GM12878 (cell line): ENCODE results near the gene BCL2L12. TPM values are rescaled to one million over a fixed set of nuclear protein-coding genes. Genes with fewer than 3 reads are reported as not detected.

ENCODE experiments used
- ATAC-seq: fragments of 200-7000 bp; cut with Tn5 transposase; 3 replicates; pipeline ENCODE4 v1.9.1; 2020; ENCODE audit warnings: mild to moderate bottlenecking, moderate library complexity
- BruUV-seq: library from RNA; stranded (reverse); fragments of 400-500 nt; replicated peaks from 2 replicates; lab custom pipeline; 2021; lab: Mats Ljungman, UMichigan
- CTCF ChIA-PET: fragments of 300-600 bp; sonication (Branson Sonifier 250); formaldehyde crosslinking; extraction: SDS; loops from one replicate; lab custom pipeline; 2021; ENCODE audit warnings: inconsistent platforms; lab: Yijun Ruan, JAX
- POLR2A ChIA-PET: fragments of 350-600 bp; formaldehyde crosslinking; extraction: SDS; loops from one replicate; lab custom pipeline; 2021; ENCODE audit warnings: inconsistent platforms; lab: Charles Lee
- RAD21 ChIA-PET: fragments of 300-600 bp; sonication (Branson Sonifier 250); formaldehyde crosslinking; loops from one replicate; lab custom pipeline; 2023; ENCODE audit warnings: antibody characterized with exemption; ENCODE audit not compliant: unreplicated experiment; lab: Charles Lee
- SMC1A ChIA-PET: fragments of 300-600 bp; sonication (Branson Sonifier 250); formaldehyde crosslinking; loops from one replicate; lab custom pipeline; 2023; ENCODE audit not compliant: unreplicated experiment, uncharacterized antibody; lab: Charles Lee
- DNase-seq: peaks from one replicate; pipeline ENCODE4 v3.0.0-alpha.2; 2011; ENCODE audit warnings: low read depth, low spot score
- FAIRE-seq: peaks from 3 replicates; lab custom pipeline; 2011; peaks lifted over from hg19 to GRCh38; lab: Jason Lieb, UNC
- H2AFZ ChIP-seq: 2 replicates; pipeline ENCODE4 v1.6.0; 2011; ENCODE audit warnings: low read depth, low read length, control low read depth; ENCODE audit not compliant: control insufficient read depth
- H3K27ac ChIP-seq: 2 replicates; pipeline ENCODE4 v1.5.1; 2011; ENCODE audit warnings: control low read depth; ENCODE audit not compliant: control insufficient read depth, insufficient read depth
- H3K27me3 ChIP-seq, 2 experiments: replicated peaks in 1 of 2; 2 replicates each; pipeline versions ENCODE4 v1.6.0 to v1.6.1; 2011; ENCODE audit warnings: low read length in 1 of 2; ENCODE audit not compliant: control insufficient read depth in 2 of 2, insufficient read depth in 2 of 2
- H3K36me3 ChIP-seq, 2 experiments: 2 replicates each; pipeline ENCODE4 v1.5.1; 2011; ENCODE audit warnings: low read length in 1 of 2; ENCODE audit not compliant: control insufficient read depth in 2 of 2, insufficient read depth in 2 of 2
- H3K4me1 ChIP-seq: 2 replicates; pipeline ENCODE4 v1.6.1; 2011; ENCODE audit warnings: mild to moderate bottlenecking, low read length, moderate library complexity, mixed read lengths; ENCODE audit not compliant: control insufficient read depth, insufficient read depth
- H3K4me2 ChIP-seq: 2 replicates; pipeline ENCODE4 v1.6.0; 2011; ENCODE audit warnings: control low read depth; ENCODE audit not compliant: control insufficient read depth, insufficient read depth
- H3K4me3 ChIP-seq: fragments of 200-600 bp; sonication (generic); 2 replicates; pipeline ENCODE4 v1.5.1; 2016
- H3K79me2 ChIP-seq: 2 replicates; pipeline ENCODE4 v1.6.0; 2011; ENCODE audit warnings: low read length; ENCODE audit not compliant: control insufficient read depth, insufficient read depth
- H3K9ac ChIP-seq: 2 replicates; pipeline ENCODE4 v1.8.0; 2011; ENCODE audit warnings: low read length, control low read depth, mixed read lengths; ENCODE audit not compliant: control insufficient read depth, insufficient read depth
- H3K9me3 ChIP-seq: replicated peaks from 3 replicates; pipeline ENCODE4 v1.5.1; 2011; ENCODE audit warnings: mild to moderate bottlenecking, low read length; ENCODE audit not compliant: control insufficient read depth, insufficient read depth
- H4K20me1 ChIP-seq: 2 replicates; pipeline ENCODE4 v1.6.0; 2011; ENCODE audit not compliant: control insufficient read depth, insufficient read depth
- ATF2 ChIP-seq: IDR thresholded peaks from 2 replicates; pipeline ENCODE4 v1.6.1; 2012; ENCODE audit warnings: low read length, inconsistent platforms
- ATF3 ChIP-seq: IDR thresholded peaks from 2 replicates; pipeline ENCODE4 v1.6.1; 2011; ENCODE audit warnings: low read depth, mild to moderate bottlenecking, low read length, moderate library complexity, borderline replicate concordance; ENCODE audit errors: extremely low read depth
- BCL3 ChIP-seq: IDR thresholded peaks from 2 replicates; pipeline ENCODE4 v1.6.1; 2011; ENCODE audit warnings: borderline replicate concordance, low read depth, mild to moderate bottlenecking, moderate library complexity, low read length; ENCODE audit not compliant: insufficient read depth, poor library complexity, severe bottlenecking
- ESRRA ChIP-seq: IDR thresholded peaks from 2 replicates; pipeline ENCODE4 v1.6.1; 2012; ENCODE audit warnings: mild to moderate bottlenecking, low read length, improper control_type of control experiment
- ETV6 ChIP-seq, 2 experiments: fragments of 450-650 bp in 1 of 2; IDR thresholded peaks in 1 of 2; conservative IDR thresholded peaks in 1 of 2; 2 replicates each; pipeline ENCODE4 v1.6.1; 2014; ENCODE audit warnings: antibody characterized with exemption in 1 of 2, borderline replicate concordance in 1 of 2, low read depth in 1 of 2, mild to moderate bottlenecking in 1 of 2, moderate library complexity in 1 of 2
- HDAC2 ChIP-seq: fragments of 200-600 bp; sonication (generic); IDR thresholded peaks from 2 replicates; pipeline ENCODE4 v1.6.1; 2017
- IRF3 ChIP-seq: fragments of 450-650 bp; IDR thresholded peaks from 2 replicates; pipeline ENCODE4 v1.6.1; 2014; ENCODE audit warnings: mild to moderate bottlenecking
- POLR2A ChIP-seq: IDR thresholded peaks from 2 replicates; pipeline ENCODE4 v1.6.1; 2011; ENCODE audit warnings: low read depth, mild to moderate bottlenecking, low read length
- POLR2AphosphoS2 ChIP-seq: IDR thresholded peaks from 2 replicates; pipeline ENCODE4 v1.6.1; 2011; ENCODE audit warnings: low read depth, mild to moderate bottlenecking, low read length, improper control_type of control experiment, moderate library complexity
- RB1 ChIP-seq: fragments of 450-650 bp; formaldehyde crosslinking; IDR thresholded peaks from 2 replicates; pipeline ENCODE4 v1.6.1; 2017; ENCODE audit warnings: mild to moderate bottlenecking, borderline replicate concordance
- SUZ12 ChIP-seq: fragments of 200-600 bp; sonication (generic); IDR thresholded peaks from one replicate; pipeline ENCODE4 v1.6.1; 2018; ENCODE audit warnings: antibody characterized with exemption, mild to moderate bottlenecking; ENCODE audit not compliant: unreplicated experiment
- ZNF384 ChIP-seq: IDR thresholded peaks from 2 replicates; pipeline ENCODE4 v1.6.1; 2012; ENCODE audit warnings: low read depth, mild to moderate bottlenecking, low read length, improper control_type of control experiment, borderline replicate concordance
- ZNF592 ChIP-seq: fragments of 450-650 bp; IDR thresholded peaks from 2 replicates; pipeline ENCODE4 v1.6.1; 2017; ENCODE audit warnings: mild to moderate bottlenecking, moderate library complexity
- whole genome bisulfite sequencing: methylation state at CpG from one replicate; pipeline ENCODE4 v1.1.6; 2016; ENCODE audit warnings: low lambda C conversion rate; ENCODE audit not compliant: insufficient replicate concordance, insufficient coverage; ENCODE audit errors: missing lambda C conversion rate; 5-methylcytosine and 5-hydroxymethylcytosine counted together
- in situ Hi-C: fragments of 300-500 bp; cut with MboI; formaldehyde crosslinking; loops from 9 replicates; pipeline ENCODE4 v1.14.3; 2018; ENCODE audit warnings: mixed read lengths
- intact Hi-C: fragments of 100-400 bp; cut with micrococcal nuclease; formaldehyde crosslinking; loops from one replicate; pipeline ENCODE4 v1.14.2; 2022; ENCODE audit not compliant: unreplicated experiment
- polyA plus RNA-seq, 11 experiments: library from polyadenylated mRNA; depleted of rRNA in 4 of 11; unstranded in 6 of 11; stranded (reverse) in 5 of 11; fragments of >200 nt; fragmentation: Nextera tagmentation in 4 of 11; fragmentation: Illumina TruSeq in 1 of 11; extraction: Ambion mirVana in 4 of 11; extraction: Trizol in 1 of 11; gene quantifications; 1 replicate in 1 of 11; 2 replicates in 10 of 11; pipeline versions ENCODE4 v1.2.1 to v1.2.3, GENCODE V29; 2011 to 2016; ENCODE audit warnings: inconsistent platforms in 2 of 11, missing spikeins in 2 of 11, low read depth in 1 of 11
- total RNA-seq, 4 experiments: library from RNA; depleted of rRNA in 3 of 4; stranded (reverse); fragments of >200 nt in 3 of 4; fragmentation: Illumina TruSeq in 1 of 4; extraction: Trizol in 1 of 4; gene quantifications; 2 replicates each; pipeline versions ENCODE4 v1.2.1 to v1.2.3, GENCODE V29; 2013 to 2021

BCL2L12 gene
- total and polyA plus RNA-seq, 10 of the 15 experiments (the other 5 are each of a cell fraction or from before 2014, with no cell fraction given): 1.8 to 143 (median 50.4) TPM

GRCh38 chr19:49696115-49696514 is 30.4 kb downstream of the BCL2L12 start:
- WGBS: 74% methylated on average over 6 of the region's 6 CpGs
- no peak overlapping the region for H3K4me2 ChIP-seq
- ChIA-PET RAD21 (no interaction called here), CTCF (no interaction called here), SMC1A (no interaction called here), POLR2A (interaction anchor here (0.7 kb wide), 1 partner anchor 1401 kb away, joined by 5 read pairs; no protein-coding TSS in a partner anchor)
- H4K20me1 ChIP-seq: no peaks in the 10 kb centered on the region
- TF ChIP-seq IRF3 (no peak), POLR2A (no peak), ZNF384 (no peak), ETV6 (conservative IDR thresholded peaks at IDR 0.05 in 1 of 2, IDR thresholded peaks at IDR 0.05 in 1 of 2; ENCODE audit: borderline replicate concordance in 1 of 2, low read depth in 1 of 2) (no peak), SUZ12 (no peak), ATF3 (no peak), ZNF592 (no peak), ATF2 (no peak), BCL3 (no peak), RB1 (no peak), ESRRA (no peak), POLR2AphosphoS2 (no peak), HDAC2 (no peak)
- H3K9me3 ChIP-seq: no peaks in the 10 kb centered on the region
- no peaks in the 10 kb centered on the region for H3K79me2 ChIP-seq
- no peak overlapping the region for H3K4me3 ChIP-seq
- no peak overlapping the region for H3K9ac ChIP-seq
- DNase-seq: no peak
- H3K4me1 ChIP-seq: no peaks in the 10 kb centered on the region
- no peaks in the 10 kb centered on the region for H3K36me3 ChIP-seq
- in situ Hi-C loops: no loop called here
- H3K27me3 ChIP-seq: no peaks in the 10 kb centered on the region; a peak in 1 of 4 replicates
- no peak for ATAC-seq
- intact Hi-C loops: no loop called here
- no peak overlapping the region for H3K27ac ChIP-seq
- BruUV-seq: no TSS peak
- FAIRE-seq: no peak
- H2AFZ ChIP-seq: no peak overlapping the region
